Astrocyte (in vitro differentiated cells and primary cell): ENCODE results near the gene TMED8.

Experiments used
- EZH2 ChIP-seq: IDR thresholded peaks from 2 replicates; pipeline ENCODE4 v1.6.1; 2012; ENCODE audit warnings: mild to moderate bottlenecking, low read length, inconsistent platforms; ENCODE audit not compliant: insufficient read depth
- TF ChIP-seq, protein P1 (sequence below): IDR thresholded peaks from 2 replicates; pipeline ENCODE4 v1.5.1; 2011; ENCODE audit warnings: low read depth, mild to moderate bottlenecking, inconsistent platforms, low read length, moderate library complexity; ENCODE audit not compliant: insufficient read depth

DNA sequence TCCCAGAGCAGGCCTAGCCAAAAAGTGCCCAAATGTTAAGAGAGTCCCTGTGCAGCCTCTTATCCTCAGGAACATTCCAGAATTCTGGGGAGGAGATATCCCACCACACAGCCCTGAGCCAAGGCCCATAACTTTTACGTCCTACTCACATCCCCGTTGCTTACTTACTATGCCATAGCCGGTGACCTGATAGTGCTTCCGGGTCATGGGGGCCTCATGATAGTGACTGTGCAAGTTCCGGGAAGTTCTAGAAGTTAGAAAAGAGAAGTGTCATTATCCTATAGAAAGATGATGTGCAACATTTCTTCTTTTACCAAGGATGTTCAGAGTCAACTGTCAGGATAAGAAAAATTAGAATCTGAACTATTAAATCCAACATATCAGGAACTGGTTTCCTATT is 90.3 kb downstream of the TMED8 start:
- TF ChIP-seq, protein P1, sequence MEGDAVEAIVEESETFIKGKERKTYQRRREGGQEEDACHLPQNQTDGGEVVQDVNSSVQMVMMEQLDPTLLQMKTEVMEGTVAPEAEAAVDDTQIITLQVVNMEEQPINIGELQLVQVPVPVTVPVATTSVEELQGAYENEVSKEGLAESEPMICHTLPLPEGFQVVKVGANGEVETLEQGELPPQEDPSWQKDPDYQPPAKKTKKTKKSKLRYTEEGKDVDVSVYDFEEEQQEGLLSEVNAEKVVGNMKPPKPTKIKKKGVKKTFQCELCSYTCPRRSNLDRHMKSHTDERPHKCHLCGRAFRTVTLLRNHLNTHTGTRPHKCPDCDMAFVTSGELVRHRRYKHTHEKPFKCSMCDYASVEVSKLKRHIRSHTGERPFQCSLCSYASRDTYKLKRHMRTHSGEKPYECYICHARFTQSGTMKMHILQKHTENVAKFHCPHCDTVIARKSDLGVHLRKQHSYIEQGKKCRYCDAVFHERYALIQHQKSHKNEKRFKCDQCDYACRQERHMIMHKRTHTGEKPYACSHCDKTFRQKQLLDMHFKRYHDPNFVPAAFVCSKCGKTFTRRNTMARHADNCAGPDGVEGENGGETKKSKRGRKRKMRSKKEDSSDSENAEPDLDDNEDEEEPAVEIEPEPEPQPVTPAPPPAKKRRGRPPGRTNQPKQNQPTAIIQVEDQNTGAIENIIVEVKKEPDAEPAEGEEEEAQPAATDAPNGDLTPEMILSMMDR, result no peak
- TF ChIP-seq EZH2, result no peak
